ENCODE results near the gene SYTL5. TPM values are rescaled to one million over a fixed set of nuclear protein-coding genes. Genes with fewer than 3 reads are reported as not detected.

Gene SYTL5
- total RNA-seq, 4 donors from 2014 or later, result 0.10 to 1.7 (median 0.11) TPM; not detected in 1

- intact Hi-C loops (cut with DNase I), result no loop called here
- no peak for DNase-seq
- Histone ChIP-seq H3K27me3 (no peaks in the 10 kb centered on the region), H3K4me1 (no peaks in the 10 kb centered on the region), H3K27ac (no peak overlapping the region), H3K9me3 (no peaks in the 10 kb centered on the region), H3K36me3 (no peaks in the 10 kb centered on the region), H3K4me3 (replicated peaks in 1 of 3) (no peak overlapping the region)
- TF ChIP-seq POLR2A (IDR thresholded peaks at IDR 0.05) (no peak), CTCF (IDR thresholded peaks at IDR 0.05) (no peak)
- 78 to 89% methylated on average over 6 of the region's 6 CpGs for WGBS, 2 donors
Measured at GRCh38 chrX:38105216-38105725, 98.9 kb downstream of the SYTL5 start.

- Histone ChIP-seq H3K27ac (no peak overlapping the region), H3K36me3 (no peaks in the 10 kb centered on the region), H3K4me1 (no peaks in the 10 kb centered on the region), H3K27me3 (no peaks in the 10 kb centered on the region), H3K4me3 (replicated peaks in 1 of 3) (no peak overlapping the region), H3K9me3 (no peaks in the 10 kb centered on the region)
- WGBS, 2 donors, result 29 to 35% methylated on average over 6 of the region's 6 CpGs
- peak; percentile 2 to 16 for DNase-seq
- TF ChIP-seq CTCF (IDR thresholded peaks at IDR 0.05) (no peak), POLR2A (IDR thresholded peaks at IDR 0.05) (no peak)
- intact Hi-C loops (cut with DNase I), result no loop called here
Measured at GRCh38 chrX:38106991-38107655, 100.8 kb downstream of the SYTL5 start.

- no peak for DNase-seq
- no peak for TF ChIP-seq POLR2A (IDR thresholded peaks at IDR 0.05)
- no peak for TF ChIP-seq CTCF (IDR thresholded peaks at IDR 0.05)
- H3K9me3 ChIP-seq, result no peaks in the 10 kb centered on the region
- no peaks in the 10 kb centered on the region for H3K4me1 ChIP-seq
- H3K36me3 ChIP-seq, result no peaks in the 10 kb centered on the region
- no peak overlapping the region for H3K4me3 ChIP-seq (replicated peaks in 1 of 3)
- WGBS, 2 donors, result 84% methylated on average over 6 of the region's 6 CpGs
- no peak overlapping the region for H3K27ac ChIP-seq
- no peaks in the 10 kb centered on the region for H3K27me3 ChIP-seq
- intact Hi-C loops (cut with DNase I), result no loop called here
Measured at GRCh38 chrX:38108364-38108763, 102.0 kb downstream of the SYTL5 start.

GRCh38 chrX:38109042-38109898 is 102.9 kb downstream of the SYTL5 start:
- Histone ChIP-seq H3K4me1 (no peaks in the 10 kb centered on the region), H3K4me3 (replicated peaks in 1 of 3) (no peak overlapping the region), H3K27ac (no peak overlapping the region), H3K36me3 (no peaks in the 10 kb centered on the region), H3K27me3 (no peaks in the 10 kb centered on the region), H3K9me3 (no peaks in the 10 kb centered on the region)
- TF ChIP-seq CTCF (IDR thresholded peaks at IDR 0.05) (no peak), POLR2A (IDR thresholded peaks at IDR 0.05) (no peak)
- intact Hi-C loops (cut with DNase I), result no loop called here
- DNase-seq, result no peak
- WGBS, 2 donors, result 91 to 94% methylated on average over 4 of the region's 4 CpGs

GRCh38 chrX:38110231-38110630 is 103.9 kb downstream of the SYTL5 start:
- H3K27ac ChIP-seq, result no peak overlapping the region
- no peak for DNase-seq
- no peaks in the 10 kb centered on the region for H3K4me1 ChIP-seq
- no peak overlapping the region for H3K4me3 ChIP-seq (replicated peaks in 1 of 3)
- no peaks in the 10 kb centered on the region for H3K27me3 ChIP-seq
- H3K9me3 ChIP-seq, result no peaks in the 10 kb centered on the region
- no peaks in the 10 kb centered on the region for H3K36me3 ChIP-seq
- no peak for TF ChIP-seq CTCF (IDR thresholded peaks at IDR 0.05)
- no peak for TF ChIP-seq POLR2A (IDR thresholded peaks at IDR 0.05)
- intact Hi-C loops (cut with DNase I), result no loop called here
- 89 to 90% methylated on average over 6 of the region's 6 CpGs for WGBS, 2 donors

Data from thyroid gland (tissue), 4 donors.